HG03280 (cell line): ENCODE data around the gene SYT15.
"Not testable (repeated sequence)": the region's sequence is repeated elsewhere in the genome, so short reads cannot be mapped to it uniquely, and the experiment has no call there.

Source experiments
- ATAC-seq: cut with Tn5 transposase; IDR thresholded peaks from one replicate; pipeline ENCODE4 v1.9.1; 2021; ENCODE audit warnings: mild to moderate bottlenecking, moderate library complexity; ENCODE audit not compliant: unreplicated experiment

The SYT15 gene

DNA sequence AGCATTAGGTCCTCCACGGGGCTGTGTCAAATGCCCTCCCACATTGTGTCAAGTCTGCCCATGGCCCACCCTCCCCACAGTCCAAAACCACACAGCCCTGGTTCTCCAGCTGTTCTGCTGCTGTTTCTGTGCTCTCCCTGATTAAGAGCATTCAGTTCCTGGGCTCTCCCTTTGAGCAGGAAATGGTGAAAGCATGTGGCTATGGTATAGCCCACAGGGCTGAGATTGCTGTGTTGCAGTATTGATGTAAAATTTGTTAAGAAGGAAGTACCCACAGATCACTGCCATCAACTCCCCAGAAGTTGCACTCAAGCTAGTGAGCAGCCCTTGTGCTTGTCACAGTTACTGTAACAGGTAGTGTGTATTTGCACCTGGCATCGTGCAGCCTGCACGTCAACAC, 9.3 kb downstream of the SYT15 start:
- not testable (repeated sequence) for ATAC-seq

DNA sequence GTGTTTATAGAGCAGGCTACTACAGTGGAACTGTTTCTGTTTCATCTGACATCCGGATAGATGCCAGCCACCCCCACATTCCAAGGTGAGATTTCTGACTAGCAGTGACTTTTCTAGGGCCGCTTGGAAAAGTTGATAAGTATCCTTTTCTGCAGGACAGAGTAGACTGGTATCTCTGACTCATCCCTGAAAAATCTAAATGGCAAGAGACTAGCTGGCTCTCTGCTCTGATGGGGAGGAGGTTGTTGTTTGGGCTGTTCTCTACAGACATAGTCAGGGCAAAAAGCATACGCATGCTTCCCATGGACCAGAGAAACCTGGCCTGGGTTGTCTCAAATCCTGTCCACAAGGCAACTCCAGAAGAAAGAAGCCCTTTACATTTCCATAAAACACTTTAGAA, 10.7 kb downstream of the SYT15 start:
- not testable (repeated sequence) for ATAC-seq

DNA sequence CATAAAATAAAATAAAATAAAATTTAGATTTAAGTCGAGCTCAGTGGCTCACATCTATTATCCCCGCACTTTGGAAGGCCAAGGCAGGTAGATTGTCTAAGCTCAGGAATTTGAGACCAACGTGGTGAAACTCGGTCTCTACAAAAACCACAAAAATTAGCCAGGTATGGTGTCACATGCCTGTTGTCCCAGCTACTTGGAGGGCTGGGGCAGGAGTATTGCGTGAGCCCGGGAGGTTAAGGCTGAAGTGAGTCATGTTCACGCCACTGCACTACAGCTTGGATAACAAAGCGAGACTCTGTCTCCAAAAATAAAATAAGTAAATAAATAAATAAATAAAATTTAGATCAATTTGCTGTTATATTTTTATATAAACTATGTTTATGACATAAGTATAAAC, 12.1 kb downstream of the SYT15 start:
- ATAC-seq: not testable (repeated sequence)

DNA sequence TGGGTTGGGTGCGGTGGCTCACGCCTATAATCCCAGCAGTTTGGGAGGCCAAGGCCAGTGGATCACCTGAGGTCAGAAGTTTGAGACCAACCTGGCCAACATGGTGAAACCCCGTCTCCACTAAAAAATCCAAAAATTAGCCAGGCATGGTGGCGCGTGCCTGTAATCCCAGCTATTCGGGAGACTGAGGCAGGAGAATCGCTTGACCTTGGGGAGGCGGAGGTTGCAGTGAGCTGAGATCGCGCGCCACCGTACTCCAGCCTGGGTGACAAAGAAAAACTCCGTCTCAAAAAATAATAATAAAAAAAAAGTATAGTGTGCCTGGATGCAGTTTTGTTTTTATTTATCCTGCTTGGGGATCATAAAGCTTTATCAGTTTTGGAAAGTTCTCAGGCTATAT, 14.4 kb downstream of the SYT15 start:
- ATAC-seq: not testable (repeated sequence)

DNA sequence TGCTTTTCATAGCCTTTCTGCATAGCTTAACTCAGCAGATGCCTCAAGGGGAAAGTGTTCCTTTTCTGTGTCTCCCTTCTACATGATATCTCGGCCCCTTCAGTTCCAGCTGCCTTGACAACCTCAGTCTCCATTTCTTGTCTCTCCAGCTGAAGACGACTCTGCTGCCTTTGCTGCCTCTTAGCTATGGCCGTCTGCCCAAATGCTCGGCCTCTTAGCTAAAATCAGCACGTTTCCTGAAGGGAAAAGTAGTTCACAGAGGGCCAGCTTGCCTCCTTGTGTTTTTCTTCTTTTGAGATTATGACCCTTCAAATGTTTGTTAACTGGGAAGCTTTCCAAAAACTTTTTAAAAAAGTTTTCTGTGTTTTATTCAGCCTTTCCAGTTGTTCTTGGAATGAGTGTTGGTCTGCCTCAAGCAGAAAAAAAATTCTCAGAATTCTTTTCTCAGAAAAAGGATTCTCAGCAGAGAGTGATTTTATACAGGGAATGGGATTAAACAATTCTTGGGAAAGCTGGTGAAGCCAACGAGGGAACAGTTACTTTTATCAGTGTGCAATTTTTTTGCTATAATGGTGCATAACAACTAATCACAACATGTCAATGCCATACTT, 15.6 kb downstream of the SYT15 start:
- not testable (repeated sequence) for ATAC-seq

DNA sequence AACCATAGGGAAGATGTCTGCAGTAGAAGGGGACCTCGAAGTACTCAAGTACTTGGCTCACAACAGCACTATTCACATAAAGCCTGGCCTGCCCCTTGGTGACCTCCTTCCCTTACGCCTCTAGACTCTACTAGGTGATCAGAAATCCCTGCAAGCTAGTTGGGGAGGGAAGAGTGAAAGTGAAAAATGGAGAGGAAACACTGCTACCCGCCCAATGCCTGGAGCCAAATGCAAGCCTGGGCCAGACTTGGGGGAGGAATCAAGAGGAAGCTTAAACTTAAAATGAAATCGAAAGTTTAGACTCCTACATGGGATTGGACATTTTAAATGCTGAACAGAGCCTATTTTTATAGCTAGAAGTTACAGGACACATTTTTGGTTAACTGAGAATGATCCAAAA, 17.6 kb downstream of the SYT15 start:
- not testable (repeated sequence) for ATAC-seq

DNA sequence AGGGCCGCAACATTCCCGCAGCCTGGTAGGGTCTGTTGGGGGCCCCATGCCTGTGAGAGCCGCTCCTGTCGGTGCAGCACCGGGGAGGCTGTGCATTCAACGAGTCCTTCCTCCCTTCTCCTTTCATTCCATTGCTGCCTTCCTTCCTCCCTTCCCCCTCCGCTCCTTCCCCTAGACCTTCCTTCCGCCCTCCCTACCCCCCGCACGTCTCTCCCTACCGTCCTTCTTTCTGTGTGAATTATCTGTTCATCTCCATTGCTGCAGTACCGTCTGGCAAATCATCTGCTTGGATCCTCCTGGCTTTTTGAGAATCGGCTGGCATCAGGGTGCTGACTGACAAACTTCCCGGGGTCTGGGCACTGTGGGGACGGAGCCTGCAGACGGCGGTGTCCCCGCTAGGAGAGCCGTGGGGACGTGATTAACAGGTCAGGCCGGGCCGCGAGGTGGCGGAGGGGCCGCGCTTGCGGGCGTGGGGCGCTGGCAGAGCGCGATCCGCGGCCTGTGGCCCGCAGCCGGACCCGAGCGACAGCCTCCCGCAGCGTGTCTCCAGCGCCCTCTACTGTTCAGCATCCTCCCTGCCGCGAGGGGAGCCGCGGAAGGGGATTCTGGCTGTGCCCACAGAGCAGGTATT, 18.8 kb downstream of the SYT15 start:
- peak; percentile 77 for ATAC-seq

DNA sequence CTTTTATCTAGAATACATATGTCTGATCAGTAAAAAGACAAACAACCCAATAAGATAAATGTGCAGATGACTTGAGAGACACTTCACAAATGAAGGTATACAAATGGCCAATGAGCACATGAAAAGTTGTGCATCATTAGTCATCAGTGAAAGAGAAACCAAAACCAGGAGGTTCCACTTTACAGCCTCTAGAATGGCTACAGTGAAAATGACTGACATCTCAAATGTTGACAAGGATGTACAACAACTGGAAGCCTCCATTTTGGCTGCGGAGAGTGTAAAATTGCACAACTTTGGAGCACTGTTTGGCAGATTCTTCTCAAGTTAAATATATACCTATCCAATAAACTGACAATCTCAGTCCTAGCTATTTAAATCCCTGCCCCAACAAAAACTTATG, 21.6 kb downstream of the SYT15 start:
- peak; percentile 57 for ATAC-seq

DNA sequence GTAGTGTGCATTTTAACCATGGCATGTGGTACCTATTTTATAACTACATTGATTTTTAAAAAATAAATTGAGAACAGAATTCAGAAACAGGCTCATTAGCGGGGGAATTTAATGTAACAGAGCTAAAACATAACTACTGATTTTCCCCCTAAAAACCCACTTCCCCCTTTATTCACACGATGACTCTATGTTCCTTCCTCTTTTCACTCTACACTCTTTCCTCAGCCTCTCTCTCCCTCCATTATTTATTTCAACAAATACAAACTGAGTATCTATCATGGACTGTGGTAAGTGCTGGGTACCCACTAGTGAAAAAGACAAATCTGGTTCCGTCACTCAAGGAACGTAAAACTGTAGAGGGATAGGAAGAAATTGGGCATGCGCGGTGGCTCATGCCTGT, 36.6 kb downstream of the SYT15 start:
- not testable (repeated sequence) for ATAC-seq

DNA sequence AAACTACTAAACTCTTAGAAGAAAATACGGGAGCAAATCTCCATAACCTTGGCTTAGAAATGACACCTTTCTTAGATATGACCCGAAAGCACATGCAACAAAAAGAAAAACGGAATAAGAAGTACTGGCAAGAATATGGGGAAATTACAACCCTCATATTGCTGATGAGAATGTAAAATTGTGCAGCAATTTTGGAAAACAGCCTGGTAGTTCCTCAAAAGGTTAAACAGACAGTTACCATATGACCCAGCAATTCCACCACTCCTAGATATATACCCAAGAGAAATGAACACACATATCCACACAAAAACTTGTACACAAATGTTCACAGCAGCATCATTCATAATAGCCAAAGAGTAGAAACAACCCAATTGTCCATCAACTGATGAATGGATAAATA, 37.3 kb downstream of the SYT15 start:
- ATAC-seq: not testable (repeated sequence)

DNA sequence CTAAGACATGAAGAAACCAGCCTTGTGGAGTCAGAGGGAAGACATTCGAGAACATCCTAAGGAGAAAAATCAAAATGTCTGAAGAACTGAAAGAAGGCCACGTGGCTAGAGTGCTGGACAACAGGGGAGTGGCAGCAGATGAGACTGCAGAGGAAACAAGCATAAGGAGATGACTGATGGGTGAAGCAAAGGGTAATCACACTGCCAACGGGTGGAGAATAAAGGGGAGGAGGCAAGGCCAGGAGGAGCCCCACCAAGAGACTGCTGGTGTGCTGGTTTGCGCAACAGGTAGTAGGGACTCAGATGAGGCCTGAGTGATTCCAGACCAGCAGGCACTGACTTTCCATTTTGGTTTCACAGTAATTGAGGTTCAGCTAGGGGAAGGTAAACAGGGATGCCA, 38.2 kb downstream of the SYT15 start:
- not testable (repeated sequence) for ATAC-seq

DNA sequence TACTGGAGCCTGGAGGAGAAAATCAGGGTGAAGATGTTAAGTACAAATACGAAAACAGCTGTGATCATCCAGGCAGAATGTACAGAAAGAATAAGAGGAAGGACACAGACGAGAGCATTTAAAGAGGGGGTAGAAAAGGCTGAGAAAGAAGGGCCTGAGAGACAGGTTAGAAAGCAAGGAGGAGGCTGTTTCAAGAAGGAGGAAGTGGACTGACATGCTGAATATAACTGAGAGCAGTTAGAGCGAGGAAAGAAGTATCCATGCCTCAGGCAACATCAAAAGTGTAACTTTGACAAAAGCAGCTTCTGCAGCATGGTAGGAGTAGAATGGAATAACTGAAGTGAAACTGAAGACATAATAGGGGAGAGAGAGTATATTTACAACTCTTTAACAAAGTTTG, 39.0 kb downstream of the SYT15 start:
- ATAC-seq: not testable (repeated sequence)

DNA sequence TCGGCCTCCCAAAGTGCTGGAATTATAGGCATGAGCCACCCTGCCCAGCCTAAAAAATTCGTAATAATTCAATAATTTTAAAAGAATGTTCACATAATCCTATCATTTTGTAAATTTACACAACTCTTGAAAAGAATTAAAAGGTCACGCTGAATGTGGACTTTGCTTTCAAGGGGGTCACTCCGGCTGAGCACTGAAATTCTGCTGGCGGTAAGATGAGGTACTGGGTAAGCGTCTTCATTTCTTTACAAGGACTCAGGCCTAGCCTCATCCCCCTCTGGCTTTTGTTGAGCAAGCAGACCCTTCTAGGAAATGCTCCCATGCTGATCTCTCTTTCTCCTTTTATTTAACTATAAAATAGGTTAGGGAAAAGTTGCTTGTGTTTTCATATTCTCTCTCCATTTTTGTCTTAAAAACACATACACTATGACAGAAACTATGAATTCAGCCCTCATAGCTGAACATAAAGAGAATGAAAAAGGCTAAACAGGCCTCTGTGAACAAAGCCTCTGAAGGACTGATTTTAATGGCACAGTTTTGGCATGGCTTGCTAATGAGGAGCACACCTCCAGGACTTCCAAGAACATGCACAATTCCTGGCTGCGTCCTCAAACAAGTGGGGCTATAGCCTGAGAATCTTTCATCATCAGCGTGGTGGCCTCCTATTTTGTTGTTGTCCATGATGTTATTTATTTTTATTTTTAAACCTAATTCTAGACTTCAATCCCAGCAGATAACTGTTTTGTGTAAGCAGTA, 45.1 kb downstream of the SYT15 start:
- ATAC-seq: not testable (repeated sequence)

DNA sequence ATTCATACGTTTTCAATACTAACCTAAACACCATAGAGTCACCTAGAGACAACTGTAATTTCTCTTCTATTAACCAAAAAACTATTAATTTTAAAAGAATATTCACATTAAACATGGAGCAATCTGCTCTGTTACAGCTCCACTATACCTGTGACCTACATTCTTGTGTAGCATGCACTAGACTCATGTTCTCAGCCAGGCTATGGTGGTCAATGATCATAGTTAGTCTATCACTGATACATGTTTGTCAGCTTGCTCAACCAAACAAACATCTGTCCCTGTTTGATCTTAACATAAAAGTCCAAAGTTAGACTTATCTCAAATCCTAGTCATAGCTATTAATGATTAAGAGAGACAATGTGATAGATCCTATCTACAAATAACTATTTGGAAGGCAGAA, 50.9 kb downstream of the SYT15 start:
- not testable (repeated sequence) for ATAC-seq

DNA sequence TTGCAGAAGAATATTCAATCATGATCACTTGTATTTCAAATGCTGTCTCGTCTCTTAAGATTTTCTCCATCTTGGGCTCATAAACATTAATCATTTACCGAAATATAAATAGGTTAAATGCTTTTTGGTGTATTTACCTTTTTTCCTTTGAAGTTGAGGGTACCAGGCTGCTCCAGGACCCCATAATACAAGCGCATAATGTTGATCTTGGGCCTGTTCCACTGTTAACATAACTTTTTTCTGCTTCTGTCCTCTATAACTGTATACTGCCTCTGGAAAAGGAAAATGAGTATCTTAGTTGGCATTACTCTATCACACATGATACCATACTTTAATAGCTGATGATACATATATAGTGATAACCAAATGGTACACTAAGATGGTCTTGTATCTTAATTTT, 51.9 kb downstream of the SYT15 start:
- ATAC-seq: not testable (repeated sequence)

DNA sequence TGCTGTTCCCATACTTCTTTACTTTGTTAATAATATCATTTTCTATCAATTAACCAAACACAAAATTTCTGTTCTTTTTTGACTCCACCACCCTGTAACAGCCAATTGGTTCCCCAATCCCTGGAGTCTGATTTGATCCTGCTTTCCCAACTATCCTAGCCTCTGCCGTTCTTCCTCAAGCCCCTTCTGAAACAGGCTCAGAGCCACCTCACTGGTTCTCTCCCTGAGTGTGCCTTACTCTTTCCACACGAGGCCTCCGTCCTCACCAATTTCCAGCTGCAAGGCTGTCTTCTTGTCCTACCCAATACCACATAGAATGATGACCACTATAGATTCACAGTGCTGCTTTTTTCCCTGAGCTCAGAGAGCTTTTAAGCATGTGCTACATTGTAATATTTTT, 52.8 kb downstream of the SYT15 start:
- not testable (repeated sequence) for ATAC-seq

DNA sequence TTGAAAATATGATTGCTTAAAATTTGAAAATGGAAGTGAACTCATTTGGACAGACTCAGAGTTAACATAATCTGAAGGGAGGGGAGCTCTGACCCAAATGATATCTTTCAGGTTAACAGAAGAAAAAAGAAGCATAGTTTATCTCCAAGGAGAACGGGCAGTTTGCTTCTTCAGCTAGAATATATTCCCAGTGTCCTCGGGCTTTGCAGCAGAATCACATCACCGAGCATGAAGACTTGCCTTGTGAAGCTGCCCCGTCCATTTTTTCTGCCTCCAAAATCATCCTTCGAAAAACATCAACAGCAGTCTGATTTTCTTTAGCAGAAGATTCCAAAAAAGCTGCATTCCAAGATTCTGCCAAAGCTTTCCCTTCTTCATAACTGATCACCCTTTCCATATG, 55.8 kb downstream of the SYT15 start:
- not testable (repeated sequence) for ATAC-seq

DNA sequence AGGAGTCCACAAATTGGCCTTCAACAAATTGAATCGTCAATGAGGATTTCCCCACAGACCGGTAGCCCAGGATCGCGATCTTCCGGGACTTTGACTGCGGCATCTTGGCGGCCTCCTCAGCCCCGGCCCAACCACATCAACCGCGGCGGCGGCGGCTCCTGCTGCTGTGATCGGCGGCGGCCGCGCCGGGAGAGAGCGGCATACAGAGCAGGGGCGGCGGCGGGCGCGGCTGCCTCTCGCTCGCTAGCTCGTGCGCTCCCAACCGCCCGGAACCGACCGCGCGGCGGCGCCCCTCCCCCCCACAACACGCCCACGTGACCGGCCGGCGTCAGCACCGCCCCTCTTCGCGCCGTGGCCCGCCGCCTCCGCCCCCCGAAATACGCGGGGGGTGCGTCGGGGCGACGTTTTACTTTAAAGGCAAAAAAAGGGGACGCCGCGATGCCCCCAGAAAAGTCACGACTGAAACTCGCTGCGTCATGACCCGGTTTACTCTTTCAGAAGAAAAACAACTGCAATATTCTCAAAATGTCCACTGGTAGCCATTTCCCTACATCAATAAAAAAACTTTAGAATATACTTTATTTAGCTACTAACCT, 56.5 kb downstream of the SYT15 start:
- ATAC-seq: peak; percentile 91

DNA sequence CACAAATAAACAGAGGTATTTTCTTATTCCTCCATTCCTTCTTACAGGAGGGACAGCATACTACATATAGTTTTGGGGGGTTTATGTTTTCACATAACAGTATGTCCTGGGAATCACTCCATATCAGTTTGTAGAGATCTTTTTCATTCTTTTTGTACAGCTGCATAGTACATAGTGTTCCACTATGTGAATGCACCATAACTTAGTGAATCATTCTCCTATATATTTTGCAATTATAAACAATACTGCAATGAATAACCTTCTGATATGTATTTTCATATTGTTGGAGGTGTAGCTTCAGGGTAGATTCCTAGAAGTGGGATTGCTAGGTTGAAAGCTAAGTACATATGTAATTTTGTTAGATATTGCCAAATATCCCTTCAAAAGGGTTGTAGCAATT, 61.1 kb downstream of the SYT15 start:
- not testable (repeated sequence) for ATAC-seq
